PC-9 (cell line): ENCODE data around the gene SNCA. TPM values are rescaled to one million over a fixed set of nuclear protein-coding genes. Genes with fewer than 3 reads are reported as not detected.

Experiments
- BruUV-seq: library from RNA; stranded (reverse); fragments of 400-500 nt; replicated peaks from 2 replicates; lab custom pipeline; 2021; lab: Mats Ljungman, UMichigan
- CTCF ChIA-PET: fragments of 300-600 bp; sonication (Branson Sonifier 250); formaldehyde crosslinking; loops from one replicate; lab custom pipeline; 2022; ENCODE audit warnings: antibody characterized with exemption; lab: Charles Lee
- POLR2A ChIA-PET: fragments of 300-600 bp; sonication (Branson Sonifier 250); formaldehyde crosslinking; loops from one replicate; lab custom pipeline; 2022; ENCODE audit warnings: antibody characterized with exemption; ENCODE audit not compliant: unreplicated experiment; lab: Charles Lee
- DNase-seq, 2 experiments: peaks; one replicate each; pipeline versions ENCODE4 v3.0.0 to v3.0.0-alpha.2; 2015 to 2022; ENCODE audit warnings: mixed read lengths in 1 of 2
- H2AFZ ChIP-seq: fragments of 200-600 bp; sonication (generic); 2 replicates; pipeline ENCODE4 v1.8.1; 2017; ENCODE audit warnings: antibody characterized with exemption
- H3F3A ChIP-seq: fragments of 200-600 bp; sonication (generic); 2 replicates; pipeline ENCODE4 v1.8.1; 2017; ENCODE audit warnings: antibody characterized with exemption, mild to moderate bottlenecking, low read depth; ENCODE audit not compliant: insufficient read depth
- H3K27ac ChIP-seq: fragments of 200-600 bp; sonication (generic); 2 replicates; pipeline ENCODE4 v1.6.1; 2016; ENCODE audit warnings: mixed run types
- H3K27me3 ChIP-seq: fragments of 200-600 bp; sonication (generic); 2 replicates; pipeline ENCODE4 v1.6.1; 2016; ENCODE audit warnings: low read depth, mixed run types; ENCODE audit not compliant: insufficient read depth
- H3K36me3 ChIP-seq: fragments of 200-600 bp; sonication (generic); 2 replicates; pipeline ENCODE4 v1.6.1; 2016; ENCODE audit warnings: low read depth, mixed run types
- H3K4me1 ChIP-seq: fragments of 200-600 bp; sonication (generic); replicated peaks from 2 replicates; pipeline ENCODE4 v1.6.1; 2016; ENCODE audit warnings: mixed run types; ENCODE audit not compliant: insufficient read depth
- H3K4me2 ChIP-seq: fragments of 200-600 bp; sonication (generic); 2 replicates; pipeline ENCODE4 v1.6.1; 2017; ENCODE audit warnings: mixed run types
- H3K4me3 ChIP-seq: fragments of 200-600 bp; sonication (generic); 2 replicates; pipeline ENCODE4 v1.6.1; 2016; ENCODE audit warnings: mixed run types
- H3K79me2 ChIP-seq: fragments of 200-600 bp; sonication (generic); 2 replicates; pipeline ENCODE4 v1.6.1; 2017; ENCODE audit warnings: low read depth, mixed run types
- H3K9me2 ChIP-seq: fragments of 200-600 bp; sonication (generic); 2 replicates; pipeline ENCODE4 v1.8.1; 2017; ENCODE audit warnings: mild to moderate bottlenecking; ENCODE audit not compliant: insufficient read depth
- H3K9me3 ChIP-seq: fragments of 200-600 bp; sonication (generic); 2 replicates; pipeline ENCODE4 v1.8.1; 2016; ENCODE audit warnings: low read depth; ENCODE audit not compliant: insufficient read depth
- H4K20me1 ChIP-seq: fragments of 200-600 bp; sonication (generic); 2 replicates; pipeline ENCODE4 v1.8.1; 2017; ENCODE audit not compliant: insufficient read depth
- EZH2 ChIP-seq: fragments of 200-600 bp; sonication (generic); IDR thresholded peaks from 2 replicates; pipeline ENCODE4 v1.8.0; 2017; ENCODE audit warnings: antibody characterized with exemption, low read depth
- intact Hi-C: fragments of 100-400 bp; cut with micrococcal nuclease; formaldehyde crosslinking; loops from one replicate; pipeline ENCODE4 v1.10.0; 2022; ENCODE audit not compliant: unreplicated experiment
- total RNA-seq: library from RNA; stranded (reverse); gene quantifications from 2 replicates; pipeline ENCODE4 v1.2.3, GENCODE V29; 2021
- TF ChIP-seq, protein P1 (sequence below): fragments of 200-600 bp; sonication (generic); conservative IDR thresholded peaks from 2 replicates; pipeline ENCODE4 v1.6.1; 2017; ENCODE audit warnings: mixed run types, antibody characterized with exemption, mild to moderate bottlenecking, moderate library complexity

SNCA gene
- total RNA-seq, 1 experiment from 2014 or later, result 4.8 TPM

DNA sequence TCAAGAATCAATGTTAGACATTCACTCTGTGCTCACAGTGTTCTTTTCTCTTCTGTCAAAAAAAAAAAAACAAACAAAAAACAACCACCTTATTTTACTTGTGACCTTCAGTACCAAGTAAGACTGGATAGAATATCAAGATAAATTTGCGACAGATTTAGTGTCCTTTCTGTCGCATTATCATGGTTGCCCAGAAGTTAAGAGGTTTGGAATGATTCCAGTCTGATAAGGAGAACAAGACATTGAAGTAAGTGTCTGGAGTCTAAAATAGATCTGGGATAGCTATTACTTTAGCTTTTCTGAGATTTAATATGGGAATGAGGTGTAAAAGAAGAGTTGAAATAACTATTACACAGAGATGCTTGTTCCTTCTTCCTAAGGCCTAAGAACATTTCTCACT is 31.7 kb downstream of the SNCA start:
- H3K4me2 ChIP-seq, result no peak overlapping the region
- no peaks in the 10 kb centered on the region for H3K36me3 ChIP-seq
- intact Hi-C loops, result no loop called here
- no peaks in the 10 kb centered on the region for H4K20me1 ChIP-seq
- H3K27me3 ChIP-seq, result no peaks in the 10 kb centered on the region
- ChIA-PET CTCF (no interaction called here), POLR2A (no interaction called here)
- no peaks in the 10 kb centered on the region for H3F3A ChIP-seq
- H3K9me3 ChIP-seq, result no peaks in the 10 kb centered on the region
- no peak for DNase-seq
- BruUV-seq, result no TSS peak
- H3K79me2 ChIP-seq, result no peaks in the 10 kb centered on the region
- H2AFZ ChIP-seq, result no peak overlapping the region
- no peak overlapping the region for H3K27ac ChIP-seq
- H3K4me1 ChIP-seq, result no peaks in the 10 kb centered on the region
- TF ChIP-seq, protein P1, sequence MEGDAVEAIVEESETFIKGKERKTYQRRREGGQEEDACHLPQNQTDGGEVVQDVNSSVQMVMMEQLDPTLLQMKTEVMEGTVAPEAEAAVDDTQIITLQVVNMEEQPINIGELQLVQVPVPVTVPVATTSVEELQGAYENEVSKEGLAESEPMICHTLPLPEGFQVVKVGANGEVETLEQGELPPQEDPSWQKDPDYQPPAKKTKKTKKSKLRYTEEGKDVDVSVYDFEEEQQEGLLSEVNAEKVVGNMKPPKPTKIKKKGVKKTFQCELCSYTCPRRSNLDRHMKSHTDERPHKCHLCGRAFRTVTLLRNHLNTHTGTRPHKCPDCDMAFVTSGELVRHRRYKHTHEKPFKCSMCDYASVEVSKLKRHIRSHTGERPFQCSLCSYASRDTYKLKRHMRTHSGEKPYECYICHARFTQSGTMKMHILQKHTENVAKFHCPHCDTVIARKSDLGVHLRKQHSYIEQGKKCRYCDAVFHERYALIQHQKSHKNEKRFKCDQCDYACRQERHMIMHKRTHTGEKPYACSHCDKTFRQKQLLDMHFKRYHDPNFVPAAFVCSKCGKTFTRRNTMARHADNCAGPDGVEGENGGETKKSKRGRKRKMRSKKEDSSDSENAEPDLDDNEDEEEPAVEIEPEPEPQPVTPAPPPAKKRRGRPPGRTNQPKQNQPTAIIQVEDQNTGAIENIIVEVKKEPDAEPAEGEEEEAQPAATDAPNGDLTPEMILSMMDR, result no peak
- TF ChIP-seq EZH2, result no peak
- H3K9me2 ChIP-seq, result no peaks in the 10 kb centered on the region
- no peak overlapping the region for H3K4me3 ChIP-seq

DNA sequence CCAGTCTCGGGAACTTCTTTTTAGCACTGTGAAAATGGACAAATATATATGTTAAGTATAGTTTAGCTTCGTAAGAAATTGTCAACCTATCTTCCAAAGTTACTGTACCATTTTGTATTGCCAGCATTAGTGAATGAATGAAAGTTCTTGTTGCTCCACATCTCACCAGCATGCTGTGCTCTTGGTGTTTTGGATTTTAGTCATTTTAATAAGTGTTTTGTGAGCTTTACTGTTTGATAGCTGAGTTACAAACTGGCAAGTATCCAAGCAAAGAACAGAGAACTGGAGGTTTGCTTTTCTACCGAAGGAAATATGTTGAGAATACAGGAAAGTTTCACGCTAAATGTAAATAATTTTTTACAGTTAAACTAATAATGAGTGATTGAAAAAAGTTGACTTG is 33.0 kb downstream of the SNCA start:
- Histone ChIP-seq H3K4me1 (no peaks in the 10 kb centered on the region), H3K27ac (no peak overlapping the region), H3K9me3 (no peaks in the 10 kb centered on the region), H3F3A (no peaks in the 10 kb centered on the region), H3K4me2 (no peak overlapping the region), H3K4me3 (no peak overlapping the region), H3K27me3 (no peaks in the 10 kb centered on the region), H3K79me2 (no peaks in the 10 kb centered on the region), H3K36me3 (no peaks in the 10 kb centered on the region), H4K20me1 (no peaks in the 10 kb centered on the region), H2AFZ (no peak overlapping the region), H3K9me2 (no peaks in the 10 kb centered on the region)
- TF ChIP-seq, protein P1, result no peak
- TF ChIP-seq EZH2, result no peak
- no peak for DNase-seq
- no TSS peak for BruUV-seq
- CTCF ChIA-PET, result no interaction called here
- POLR2A ChIA-PET, result no interaction called here
- intact Hi-C loops, result no loop called here

DNA sequence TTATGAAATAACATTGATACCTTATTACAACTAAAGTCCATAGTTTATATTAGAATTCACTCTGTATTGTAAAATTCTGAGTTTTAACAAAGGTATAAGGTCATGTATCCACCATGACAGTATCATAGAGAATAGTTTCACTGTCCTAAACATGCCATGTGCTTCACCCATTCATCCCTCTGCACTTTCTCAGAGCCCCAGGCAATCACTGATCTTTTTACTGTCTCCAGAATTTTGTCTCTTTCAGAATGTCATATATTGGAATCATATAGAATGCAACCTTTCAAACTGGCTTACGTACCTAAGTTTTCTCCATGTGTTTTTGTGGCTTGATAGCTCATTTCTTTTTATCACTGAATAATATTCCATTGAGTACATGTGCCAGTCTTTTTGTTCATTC is 33.9 kb downstream of the SNCA start:
- CTCF ChIA-PET, result interaction anchor here (0.7 kb wide), 1 partner anchor 735 kb away, joined by 6 read pairs; no protein-coding TSS in a partner anchor
- Histone ChIP-seq H3K36me3 (no peaks in the 10 kb centered on the region), H3F3A (no peaks in the 10 kb centered on the region), H3K79me2 (no peaks in the 10 kb centered on the region), H3K27me3 (no peaks in the 10 kb centered on the region), H4K20me1 (no peaks in the 10 kb centered on the region), H3K4me3 (no peak overlapping the region), H3K9me3 (no peaks in the 10 kb centered on the region), H3K27ac (no peak overlapping the region), H2AFZ (no peak overlapping the region), H3K4me1 (no peaks in the 10 kb centered on the region), H3K4me2 (no peak overlapping the region), H3K9me2 (no peaks in the 10 kb centered on the region)
- intact Hi-C loops, result no loop called here
- TF ChIP-seq, protein P1, result no peak
- BruUV-seq, result no TSS peak
- no peak for DNase-seq
- POLR2A ChIA-PET, result no interaction called here
